H1 (cell line): ENCODE data around the gene PLB1. TPM values are rescaled to one million over a fixed set of nuclear protein-coding genes. Genes with fewer than 3 reads are reported as not detected.

Source experiments
- CHD2 ChIP-seq: IDR thresholded peaks from 2 replicates; pipeline ENCODE4 v1.6.1; 2012; ENCODE audit warnings: low read length, improper control_type of control experiment
- EGR1 ChIP-seq: IDR thresholded peaks from 2 replicates; pipeline ENCODE4 v1.6.1; 2011; ENCODE audit warnings: low read depth, low read length, borderline replicate concordance
- POU5F1 ChIP-seq: IDR thresholded peaks from 2 replicates; pipeline ENCODE4 v1.6.1; 2011; ENCODE audit warnings: low read depth, mild to moderate bottlenecking, low read length, moderate library complexity
- RBBP5 ChIP-seq: IDR thresholded peaks from 2 replicates; pipeline ENCODE4 v1.7.1; 2012; ENCODE audit warnings: low read depth, mild to moderate bottlenecking, inconsistent platforms, low read length, moderate library complexity, borderline replicate concordance
- USF2 ChIP-seq: IDR thresholded peaks from 2 replicates; pipeline ENCODE4 v1.6.1; 2011; ENCODE audit warnings: low read length, improper control_type of control experiment
- polyA plus RNA-seq, 7 experiments: library from polyadenylated mRNA; depleted of rRNA in 3 of 7; stranded (reverse) in 5 of 7; unstranded in 2 of 7; fragments of >200 nt in 5 of 7; fragments of 200-250 nt in 2 of 7; gene quantifications; 1 replicate in 5 of 7; 2 replicates in 1 of 7; 4 replicates in 1 of 7; pipeline versions ENCODE4 v1.2.1 to v1.2.3, GENCODE V29; 2011 to 2013; ENCODE audit warnings: missing spikeins in 2 of 7, mixed read lengths in 2 of 7
- total RNA-seq: library from RNA; stranded (reverse); fragmentation: NEBNext Ultra II Directional; extraction: Animal tissue kit (Norgen Biotek cat#: 25700); gene quantifications from 2 replicates; pipeline ENCODE4 v1.2.1, GENCODE V29; 2021

The PLB1 gene
- total and polyA plus RNA-seq, 2 of the 8 experiments (the other 6 are each of a cell fraction or from before 2014, with no cell fraction given), result 0.20 to 0.36 TPM

- TF ChIP-seq RBBP5 (no peak), USF2 (no peak), EGR1 (no peak), CHD2 (no peak), POU5F1 (no peak)
These were observed 74.6 kb downstream of the PLB1 start (continued) for GRCh38 chr2:28570431-28570830.
